Fibroblast of villous mesenchyme (primary cell): ENCODE data around the gene ING1. TPM values are rescaled to one million over a fixed set of nuclear protein-coding genes. Genes with fewer than 3 reads are reported as not detected.

Experiments used
- DNase-seq: peaks from one replicate; pipeline ENCODE4 v3.0.0-alpha.2; 2010; ENCODE audit warnings: low read depth
- H3K4me3 ChIP-seq: 2 replicates; pipeline ENCODE4 v1.5.1; 2011; ENCODE audit warnings: low read depth, mild to moderate bottlenecking, low read length
- CTCF ChIP-seq: IDR thresholded peaks from 2 replicates; pipeline ENCODE4 v1.5.1; 2012; ENCODE audit warnings: low read depth, mild to moderate bottlenecking, low read length; ENCODE audit not compliant: insufficient read depth
- total RNA-seq: library from RNA; depleted of rRNA; stranded (reverse); fragments of >200 nt; gene quantifications from 2 replicates; pipeline ENCODE4 v1.2.3, GENCODE V29; 2012

The ING1 gene
- total RNA-seq, 1 donor, result 8.2 TPM

- no peak for TF ChIP-seq CTCF
Observed at GRCh38 chr13:110757296-110757695, 43.8 kb downstream of the ING1 start.

GRCh38 chr13:110758195-110758805 lies 44.8 kb downstream of the ING1 start:
- TF ChIP-seq CTCF, result no peak
- no peak overlapping the region for H3K4me3 ChIP-seq
- DNase-seq, result peak; percentile 71

More at GRCh38 chr13:110757296-110757695, 43.8 kb downstream of the ING1 start:
- no peak overlapping the region for H3K4me3 ChIP-seq
- no peak for DNase-seq

- H3K4me3 ChIP-seq, result no peak overlapping the region
- TF ChIP-seq CTCF, result no peak
- peak; percentile 74 for DNase-seq
Observed at GRCh38 chr13:110759710-110760109, 46.2 kb downstream of the ING1 start.

GRCh38 chr13:110760611-110761010 lies 47.1 kb downstream of the ING1 start:
- no peak for DNase-seq
- no peak for TF ChIP-seq CTCF
- H3K4me3 ChIP-seq, result no peak overlapping the region

GRCh38 chr13:110766671-110767430 lies 53.4 kb downstream of the ING1 start:
- TF ChIP-seq CTCF, result no peak
- no peak overlapping the region for H3K4me3 ChIP-seq
- DNase-seq, result no peak

GRCh38 chr13:110767476-110767875 lies 54.0 kb downstream of the ING1 start:
- no peak for DNase-seq
- H3K4me3 ChIP-seq, result no peak overlapping the region

More at GRCh38 chr13:110767476-110767875, 54.0 kb downstream of the ING1 start:
- TF ChIP-seq CTCF, result no peak
